Nephron (organoid): Measurements from ENCODE around the gene DMAC2.

Experiments used
- H3K27ac Mint-ChIP-seq, 3 experiments: 2 replicates each; pipeline ENCODE4 v1.8.0; 2020; ENCODE audit warnings: mixed read lengths in 3 of 3, mild to moderate bottlenecking in 2 of 3, moderate library complexity in 1 of 3
- H3K27me3 Mint-ChIP-seq: 2 replicates; pipeline ENCODE4 v1.8.0; 2021; ENCODE audit warnings: low read depth, mild to moderate bottlenecking, moderate library complexity, mixed read lengths
- H3K36me3 Mint-ChIP-seq: 2 replicates; pipeline ENCODE4 v1.8.0; 2020; ENCODE audit warnings: low read depth, mixed read lengths
- H3K4me1 Mint-ChIP-seq: 2 replicates; pipeline ENCODE4 v1.8.0; 2020; ENCODE audit warnings: mixed read lengths
- H3K4me3 Mint-ChIP-seq, 3 experiments: 2 replicates each; pipeline ENCODE4 v1.8.0; 2020; ENCODE audit warnings: mild to moderate bottlenecking in 3 of 3, mixed read lengths in 3 of 3, moderate library complexity in 2 of 3
- H3K9me3 Mint-ChIP-seq: 2 replicates; pipeline ENCODE4 v1.8.0; 2020; ENCODE audit warnings: mixed read lengths
- CTCF ChIP-seq, 3 experiments: fragments of 200-600 bp; sonication (generic); IDR thresholded peaks; one replicate each; pipeline ENCODE4 v1.5.0; 2021; ENCODE audit warnings: antibody characterized with exemption in 3 of 3; ENCODE audit not compliant: unreplicated experiment in 3 of 3

Gene DMAC2

GRCh38 chr19:41445575-41445974 is 5.9 kb upstream of the DMAC2 start:
- no peaks in the 10 kb centered on the region for H3K9me3 Mint-ChIP-seq
- H3K4me1 Mint-ChIP-seq, result no peaks in the 10 kb centered on the region
- no peak for TF ChIP-seq CTCF (IDR thresholded peaks at IDR 0.05; ENCODE audit: unreplicated experiment in 3 of 3)
- peaks cover 40% of the 10 kb centered on the region for H3K27me3 Mint-ChIP-seq
- H3K36me3 Mint-ChIP-seq, result no peaks in the 10 kb centered on the region
- no peak overlapping the region for H3K4me3 Mint-ChIP-seq
- H3K27ac Mint-ChIP-seq, result no peak overlapping the region

GRCh38 chr19:41443813-41444455 is 4.2 kb upstream of the DMAC2 start:
- TF ChIP-seq CTCF (IDR thresholded peaks at IDR 0.05; ENCODE audit: unreplicated experiment in 3 of 3), result no peak
- H3K27me3 Mint-ChIP-seq, result peaks cover 31% of the 10 kb centered on the region
- H3K36me3 Mint-ChIP-seq, result no peaks in the 10 kb centered on the region
- no peak overlapping the region for H3K27ac Mint-ChIP-seq
- no peaks in the 10 kb centered on the region for H3K9me3 Mint-ChIP-seq
- H3K4me1 Mint-ChIP-seq, result no peaks in the 10 kb centered on the region
- no peak overlapping the region for H3K4me3 Mint-ChIP-seq

GRCh38 chr19:41442473-41443355 is 3.0 kb upstream of the DMAC2 start, which contains the start of gene ERICH4:
TSS of gene ERICH4 (plus strand) at chr19:41443156. CDS start at chr19:41443170, 14 bp downstream.
- Mint-ChIP-seq H3K27ac (no peak within 1 kb of the TSS), H3K4me3 (no peak within 1 kb of the TSS), H3K9me3 (no peaks in the 10 kb centered on the region), H3K36me3 (peaks cover 6% of the 10 kb centered on the region), H3K4me1 (peaks cover 2% of the 10 kb centered on the region), H3K27me3 (peaks cover 30% of the 10 kb centered on the region)
- no peak for TF ChIP-seq CTCF (IDR thresholded peaks at IDR 0.05; ENCODE audit: unreplicated experiment in 3 of 3)

GRCh38 chr19:41441321-41441945 is 1.7 kb upstream of the DMAC2 start:
- H3K36me3 Mint-ChIP-seq, result peaks cover 13% of the 10 kb centered on the region
- H3K4me1 Mint-ChIP-seq, result peaks cover 4% of the 10 kb centered on the region
- TF ChIP-seq CTCF (IDR thresholded peaks at IDR 0.05; ENCODE audit: unreplicated experiment in 3 of 3), result no peak

GRCh38 chr19:41437944-41438574 is 1.7 kb downstream of the DMAC2 start:
- Mint-ChIP-seq H3K9me3 (no peaks in the 10 kb centered on the region), H3K4me1 (peaks cover 9% of the 10 kb centered on the region), H3K36me3 (peaks cover 21% of the 10 kb centered on the region), H3K4me3 (peak overlapping the region in 2 of 3 experiments; percentile 70 to 88), H3K27ac (no peak overlapping the region), H3K27me3 (peaks cover under 1% of the 10 kb centered on the region)
- TF ChIP-seq CTCF (IDR thresholded peaks at IDR 0.05; ENCODE audit: unreplicated experiment in 3 of 3), result no peak

More at GRCh38 chr19:41441321-41441945, 1.7 kb upstream of the DMAC2 start:
- no peak overlapping the region for H3K27ac Mint-ChIP-seq
- H3K27me3 Mint-ChIP-seq, result peaks cover 20% of the 10 kb centered on the region
- no peak overlapping the region for H3K4me3 Mint-ChIP-seq
- H3K9me3 Mint-ChIP-seq, result no peaks in the 10 kb centered on the region
